ENCODE data around the gene TBC1D2B. TPM values are rescaled to one million over a fixed set of nuclear protein-coding genes. Genes with fewer than 3 reads are reported as not detected.
A peak's percentile ranks its signal among the peaks of the same experiment; 100 is the strongest.

The TBC1D2B gene
- total RNA-seq, 1 experiment from 2014 or later, result 17.6 TPM

- no peak within 1 kb of the TSS for H3K18ac ChIP-seq (ENCODE audit: insufficient read length, low read depth, low read length)
Observed at GRCh38 chr15:78092261-78093041, 14.9 kb upstream of the TBC1D2B start, which contains the start of gene SH2D7. TSS of gene SH2D7 (plus strand) at chr15:78092561. CDS start at chr15:78092585, 24 bp downstream.

More at GRCh38 chr15:78092261-78093041, 14.9 kb upstream of the TBC1D2B start, which contains the start of gene SH2D7:
- no peak for DNase-seq
- no CpG with 5 or more reads among the region's 11 CpGs for WGBS (ENCODE audit: extremely low coverage, insufficient read length, low lambda C conversion rate)
- Histone ChIP-seq H2BK20ac (ENCODE audit: low read depth, low read length, poor library complexity, severe bottlenecking) (no peak within 1 kb of the TSS), H3K27me3 (ENCODE audit: insufficient read depth, low read length) (no peaks in the 10 kb centered on the region; the same call in 1 of the 2 replicates), H3K4me1 (ENCODE audit: insufficient read depth, low read length) (no peaks in the 10 kb centered on the region), H2BK15ac (ENCODE audit: low read depth, low read length) (no peak within 1 kb of the TSS), H3K27ac (ENCODE audit: insufficient read length, low read depth, low read length) (no peak within 1 kb of the TSS), H2BK12ac (ENCODE audit: insufficient read length, low read depth, low read length) (no peak within 1 kb of the TSS), H3T11ph (ENCODE audit: low read length) (no peak within 1 kb of the TSS), H3K23ac (ENCODE audit: insufficient read length, low read depth, low read length) (no peak within 1 kb of the TSS), H3K79me1 (ENCODE audit: insufficient read depth, low read depth, low read length, poor library complexity, severe bottlenecking) (no peaks in the 10 kb centered on the region), H2BK5ac (ENCODE audit: insufficient read length, low read length) (no peak within 1 kb of the TSS), H4K91ac (ENCODE audit: insufficient read length, low read depth, low read length) (no peak within 1 kb of the TSS), H3K56ac (ENCODE audit: insufficient read length, low read depth, low read length) (no peak within 1 kb of the TSS), H4K20me1 (ENCODE audit: control insufficient read depth, insufficient read depth, insufficient read length) (no peaks in the 10 kb centered on the region), H2BK120ac (ENCODE audit: low read depth, low read length, poor library complexity, severe bottlenecking) (no peak within 1 kb of the TSS), H3K9me3 (ENCODE audit: control insufficient read depth, low read depth, low read length) (no peaks in the 10 kb centered on the region), H4K8ac (replicated peaks; ENCODE audit: insufficient read length, low read depth, low read length) (no peak within 1 kb of the TSS), H3K79me2 (ENCODE audit: insufficient read depth, low read length) (no peaks in the 10 kb centered on the region), H3K9ac (ENCODE audit: extremely low read depth, insufficient read length, low read length) (no peak within 1 kb of the TSS), H4K5ac (ENCODE audit: insufficient read length, low read depth, low read length) (no peak within 1 kb of the TSS), H3K4me2 (ENCODE audit: insufficient read depth, insufficient read length, low read length) (no peak within 1 kb of the TSS), H3K23me2 (ENCODE audit: insufficient read length, low read depth, low read length, poor library complexity, severe bottlenecking) (no peaks in the 10 kb centered on the region), H2AFZ (ENCODE audit: low read length) (no peak within 1 kb of the TSS), H3K4ac (ENCODE audit: low read depth, low read length) (no peak within 1 kb of the TSS), H3K14ac (ENCODE audit: insufficient read depth, low read length) (peak within 1 kb of the TSS; percentile 22; the same call in 1 of the 2 replicates), H2AK5ac (ENCODE audit: insufficient read length, low read length) (no peak within 1 kb of the TSS)
- Mint-ChIP-seq H3K9me3 (peaks cover 0 to 3% of the 10 kb centered on the region in 2 experiments; a peak in 1 of 5 replicates), H3K4me3 (no peak within 1 kb of the TSS), H3K27me3 (ENCODE audit: low read depth) (peaks cover 51% of the 10 kb centered on the region), H3K27ac (no peak within 1 kb of the TSS), H3K36me3 (ENCODE audit: insufficient read depth in 1 of 3, low read depth in 3 of 3) (no peaks in the 10 kb centered on the region), H3K4me1 (peaks cover 9 to 11% of the 10 kb centered on the region in 2 experiments)
- no peak for TF ChIP-seq CTCF (conservative IDR thresholded peaks at IDR 0.05)

Data from H9 (cell line).